ENCODE results near the gene TLX2. TPM values are rescaled to one million over a fixed set of nuclear protein-coding genes. Genes with fewer than 3 reads are reported as not detected.
A peak's percentile ranks its signal among the peaks of the same experiment; 100 is the strongest.

TLX2 gene
- total RNA-seq, 3 donors from 2014 or later = not detected

GRCh38 chr2:74502147-74502719 lies 12.0 kb upstream of the TLX2 start:
- peaks cover 18% of the 10 kb centered on the region for H3K36me3 Mint-ChIP-seq (ENCODE audit: insufficient read depth)
- DNase-seq (no peak), ATAC-seq (no peak)
- peaks cover 57% of the 10 kb centered on the region for H3K4me1 Mint-ChIP-seq (ENCODE audit: low read depth)
- peaks cover 71% of the 10 kb centered on the region for H3K27me3 Mint-ChIP-seq (ENCODE audit: low read depth)
- no peaks in the 10 kb centered on the region for H3K9me3 Mint-ChIP-seq
- H3K4me3 Mint-ChIP-seq = peak overlapping the region; percentile 71

GRCh38 chr2:74502720-74503505 lies 11.3 kb upstream of the TLX2 start:
- peaks cover 69% of the 10 kb centered on the region for H3K27me3 Mint-ChIP-seq (ENCODE audit: low read depth)
- ATAC-seq = no peak
- no peaks in the 10 kb centered on the region for H3K9me3 Mint-ChIP-seq

GRCh38 chr2:74503506-74504475 lies 10.5 kb upstream of the TLX2 start:
- H3K4me1 Mint-ChIP-seq (ENCODE audit: low read depth) = peaks cover 57% of the 10 kb centered on the region
- DNase-seq = no peak
- peaks cover 60% of the 10 kb centered on the region for H3K27me3 Mint-ChIP-seq (ENCODE audit: low read depth)
- no peaks in the 10 kb centered on the region for H3K9me3 Mint-ChIP-seq
- H3K4me3 Mint-ChIP-seq = peak overlapping the region; percentile 71
- peaks cover 18% of the 10 kb centered on the region for H3K36me3 Mint-ChIP-seq (ENCODE audit: insufficient read depth)
- no peak for ATAC-seq

More at GRCh38 chr2:74502720-74503505, 11.3 kb upstream of the TLX2 start:
- DNase-seq = no peak
- peaks cover 56% of the 10 kb centered on the region for H3K4me1 Mint-ChIP-seq (ENCODE audit: low read depth)
- peaks cover 18% of the 10 kb centered on the region for H3K36me3 Mint-ChIP-seq (ENCODE audit: insufficient read depth)
- peak overlapping the region; percentile 71 for H3K4me3 Mint-ChIP-seq

GRCh38 chr2:74504591-74504990 lies 9.7 kb upstream of the TLX2 start:
- H3K4me3 Mint-ChIP-seq = peak overlapping the region; percentile 44
- peaks cover 18% of the 10 kb centered on the region for H3K36me3 Mint-ChIP-seq (ENCODE audit: insufficient read depth)
- DNase-seq (no peak), ATAC-seq (no peak)
- peaks cover 55% of the 10 kb centered on the region for H3K27me3 Mint-ChIP-seq (ENCODE audit: low read depth)
- peaks cover 52% of the 10 kb centered on the region for H3K4me1 Mint-ChIP-seq (ENCODE audit: low read depth)
- H3K9me3 Mint-ChIP-seq = no peaks in the 10 kb centered on the region

- H3K4me3 Mint-ChIP-seq = no peak overlapping the region
- H3K36me3 Mint-ChIP-seq (ENCODE audit: insufficient read depth) = peaks cover 18% of the 10 kb centered on the region
- DNase-seq (no peak), ATAC-seq (no peak)
- peaks cover 44% of the 10 kb centered on the region for H3K27me3 Mint-ChIP-seq (ENCODE audit: low read depth)
- no peaks in the 10 kb centered on the region for H3K9me3 Mint-ChIP-seq
- H3K4me1 Mint-ChIP-seq (ENCODE audit: low read depth) = peaks cover 47% of the 10 kb centered on the region
Measured at GRCh38 chr2:74505448-74506246, 8.6 kb upstream of the TLX2 start.

- Mint-ChIP-seq H3K9me3 (no peaks in the 10 kb centered on the region), H3K4me1 (ENCODE audit: low read depth) (peaks cover 43% of the 10 kb centered on the region)
Measured at GRCh38 chr2:74507145-74507925, 6.9 kb upstream of the TLX2 start, which contains the start of gene PCGF1. Gene PCGF1 (minus strand): TSS chr2:74507695. CDS start chr2:74507668, 27 bp downstream.

GRCh38 chr2:74507926-74508520 lies 6.2 kb upstream of the TLX2 start:
- H3K4me1 Mint-ChIP-seq (ENCODE audit: low read depth) = peaks cover 42% of the 10 kb centered on the region

More at GRCh38 chr2:74507145-74507925, 6.9 kb upstream of the TLX2 start, which contains the start of gene PCGF1:
- ATAC-seq (peak; percentile 95 to 96), DNase-seq (peak; percentile 99)
- Mint-ChIP-seq H3K27me3 (ENCODE audit: low read depth) (peaks cover 41% of the 10 kb centered on the region), H3K36me3 (ENCODE audit: insufficient read depth) (peaks cover 18% of the 10 kb centered on the region), H3K4me3 (peak within 1 kb of the TSS; percentile 99)

GRCh38 chr2:74510272-74510671 lies 4.0 kb upstream of the TLX2 start:
- H3K36me3 Mint-ChIP-seq (ENCODE audit: insufficient read depth) = peaks cover 6% of the 10 kb centered on the region
- peaks cover 32% of the 10 kb centered on the region for H3K4me1 Mint-ChIP-seq (ENCODE audit: low read depth)
- DNase-seq = no peak
- ATAC-seq = no peak
- no peaks in the 10 kb centered on the region for H3K9me3 Mint-ChIP-seq
- peaks cover 36% of the 10 kb centered on the region for H3K27me3 Mint-ChIP-seq (ENCODE audit: low read depth)
- no peak overlapping the region for H3K4me3 Mint-ChIP-seq

More at GRCh38 chr2:74507926-74508520, 6.2 kb upstream of the TLX2 start:
- peak; percentile 5 to 7 for ATAC-seq
- Mint-ChIP-seq H3K4me3 (peak overlapping the region; percentile 99), H3K9me3 (no peaks in the 10 kb centered on the region), H3K27me3 (ENCODE audit: low read depth) (peaks cover 40% of the 10 kb centered on the region), H3K36me3 (ENCODE audit: insufficient read depth) (peaks cover 18% of the 10 kb centered on the region)
- no peak for DNase-seq

GRCh38 chr2:74511104-74511989 lies 2.9 kb upstream of the TLX2 start:
- Mint-ChIP-seq H3K27me3 (ENCODE audit: low read depth) (peaks cover 44% of the 10 kb centered on the region), H3K9me3 (no peaks in the 10 kb centered on the region), H3K4me3 (no peak overlapping the region), H3K4me1 (ENCODE audit: low read depth) (peaks cover 33% of the 10 kb centered on the region), H3K36me3 (ENCODE audit: insufficient read depth) (peaks cover 4% of the 10 kb centered on the region)
- DNase-seq = no peak
- no peak for ATAC-seq

GRCh38 chr2:74512744-74513604 lies 1.3 kb upstream of the TLX2 start:
- H3K27me3 Mint-ChIP-seq (ENCODE audit: low read depth) = peaks cover 59% of the 10 kb centered on the region
- no peaks in the 10 kb centered on the region for H3K36me3 Mint-ChIP-seq (ENCODE audit: insufficient read depth)
- peak overlapping the region; percentile 16 for H3K4me3 Mint-ChIP-seq
- ATAC-seq (no peak), DNase-seq (no peak)
- peaks cover 29% of the 10 kb centered on the region for H3K4me1 Mint-ChIP-seq (ENCODE audit: low read depth)
- no peaks in the 10 kb centered on the region for H3K9me3 Mint-ChIP-seq
